ENCODE measurements around the gene ENDOV.

Gene ENDOV

DNA sequence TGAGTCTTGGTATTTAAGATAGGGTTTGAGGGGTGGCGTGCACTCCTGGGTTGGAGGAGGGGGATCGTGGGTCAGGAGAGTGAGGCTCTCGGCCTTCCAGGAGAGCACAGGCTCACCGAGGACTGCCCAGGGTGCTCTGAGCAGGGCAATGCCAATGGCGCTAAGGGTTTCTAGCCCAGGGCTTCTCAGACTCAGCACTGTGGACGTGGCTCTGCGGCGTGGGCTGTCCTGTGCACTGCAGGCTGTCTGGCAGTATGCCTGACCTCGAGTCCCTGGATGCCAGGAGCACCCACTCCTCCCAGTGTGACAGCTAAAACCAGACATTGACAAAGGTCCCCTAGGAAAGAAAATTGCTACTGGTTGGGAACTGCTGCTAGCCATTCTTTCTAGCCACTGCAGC lies 37.2 kb upstream of the ENDOV start:
- no peak overlapping the region for H3K9ac ChIP-seq (ENCODE audit: low read depth, low read length, poor library complexity, severe bottlenecking)
- no peak overlapping the region for H2AFZ ChIP-seq (ENCODE audit: low read length)
- no peaks in the 10 kb centered on the region for H3K79me2 ChIP-seq (ENCODE audit: insufficient read depth, low read length)
- H3K9me3 ChIP-seq (ENCODE audit: insufficient read depth, low read depth, low read length), result no peaks in the 10 kb centered on the region
- TF ChIP-seq EZH2phosphoT487 (IDR thresholded peaks at IDR 0.05; ENCODE audit: borderline replicate concordance), result no peak
- TF ChIP-seq, protein P1, sequence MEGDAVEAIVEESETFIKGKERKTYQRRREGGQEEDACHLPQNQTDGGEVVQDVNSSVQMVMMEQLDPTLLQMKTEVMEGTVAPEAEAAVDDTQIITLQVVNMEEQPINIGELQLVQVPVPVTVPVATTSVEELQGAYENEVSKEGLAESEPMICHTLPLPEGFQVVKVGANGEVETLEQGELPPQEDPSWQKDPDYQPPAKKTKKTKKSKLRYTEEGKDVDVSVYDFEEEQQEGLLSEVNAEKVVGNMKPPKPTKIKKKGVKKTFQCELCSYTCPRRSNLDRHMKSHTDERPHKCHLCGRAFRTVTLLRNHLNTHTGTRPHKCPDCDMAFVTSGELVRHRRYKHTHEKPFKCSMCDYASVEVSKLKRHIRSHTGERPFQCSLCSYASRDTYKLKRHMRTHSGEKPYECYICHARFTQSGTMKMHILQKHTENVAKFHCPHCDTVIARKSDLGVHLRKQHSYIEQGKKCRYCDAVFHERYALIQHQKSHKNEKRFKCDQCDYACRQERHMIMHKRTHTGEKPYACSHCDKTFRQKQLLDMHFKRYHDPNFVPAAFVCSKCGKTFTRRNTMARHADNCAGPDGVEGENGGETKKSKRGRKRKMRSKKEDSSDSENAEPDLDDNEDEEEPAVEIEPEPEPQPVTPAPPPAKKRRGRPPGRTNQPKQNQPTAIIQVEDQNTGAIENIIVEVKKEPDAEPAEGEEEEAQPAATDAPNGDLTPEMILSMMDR (conservative IDR thresholded peaks at IDR 0.05; ENCODE audit: low read length), result no peak
- H4K20me1 ChIP-seq (ENCODE audit: insufficient read depth, low read length, poor library complexity, severe bottlenecking), result no peaks in the 10 kb centered on the region
- H3K4me2 ChIP-seq (ENCODE audit: low read depth, low read length, poor library complexity, severe bottlenecking), result no peak overlapping the region
- no peak overlapping the region for H3K4me3 ChIP-seq (ENCODE audit: low read length, poor library complexity, severe bottlenecking)
- no peaks in the 10 kb centered on the region for H3F3A ChIP-seq (ENCODE audit: low read depth)
- H3K9me2 ChIP-seq (replicated peaks; ENCODE audit: low read depth, low read length), result no peaks in the 10 kb centered on the region
- H3K36me3 ChIP-seq (ENCODE audit: insufficient read depth, low read length), result peaks cover 71% of the 10 kb centered on the region; the same call in 1 of the 2 replicates
- H3K27me3 ChIP-seq (ENCODE audit: insufficient read depth, low read length, poor library complexity, severe bottlenecking), result no peaks in the 10 kb centered on the region
- H3K4me1 ChIP-seq (ENCODE audit: insufficient read depth, low read length, poor library complexity, severe bottlenecking), result no peaks in the 10 kb centered on the region

DNA sequence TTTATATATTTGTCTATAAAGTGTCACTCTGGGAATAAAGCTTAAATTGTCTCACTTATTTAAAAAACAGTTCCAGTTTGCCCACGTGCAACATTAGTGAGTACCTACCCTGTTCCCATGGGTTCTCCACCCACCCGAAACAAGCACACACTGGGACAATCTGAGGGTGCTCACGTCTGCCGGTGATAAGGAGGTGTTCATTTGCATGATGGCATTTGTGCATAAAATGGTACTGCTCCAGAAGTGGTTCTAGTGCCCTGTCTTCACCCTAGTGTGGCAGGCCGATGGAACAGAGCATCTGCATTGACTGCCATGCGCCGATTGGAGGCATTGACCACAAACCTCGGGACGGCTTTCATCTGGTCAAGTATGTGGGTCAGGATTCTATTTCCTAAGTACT lies 35.6 kb upstream of the ENDOV start:
- H3K9ac ChIP-seq (ENCODE audit: low read depth, low read length, poor library complexity, severe bottlenecking), result no peak overlapping the region
- H3K4me2 ChIP-seq (ENCODE audit: low read depth, low read length, poor library complexity, severe bottlenecking), result no peak overlapping the region
- no peaks in the 10 kb centered on the region for H3K9me2 ChIP-seq (replicated peaks; ENCODE audit: low read depth, low read length)
- H3F3A ChIP-seq (ENCODE audit: low read depth), result no peaks in the 10 kb centered on the region
- peaks cover 2% of the 10 kb centered on the region for H4K20me1 ChIP-seq (ENCODE audit: insufficient read depth, low read length, poor library complexity, severe bottlenecking)
- H3K27me3 ChIP-seq (ENCODE audit: insufficient read depth, low read length, poor library complexity, severe bottlenecking), result no peaks in the 10 kb centered on the region
- no peak overlapping the region for H3K4me3 ChIP-seq (ENCODE audit: low read length, poor library complexity, severe bottlenecking)
- H2AFZ ChIP-seq (ENCODE audit: low read length), result no peak overlapping the region
- no peaks in the 10 kb centered on the region for H3K9me3 ChIP-seq (ENCODE audit: insufficient read depth, low read depth, low read length)
- no peak for TF ChIP-seq EZH2phosphoT487 (IDR thresholded peaks at IDR 0.05; ENCODE audit: borderline replicate concordance)
- no peaks in the 10 kb centered on the region for H3K79me2 ChIP-seq (ENCODE audit: insufficient read depth, low read length)
- no peaks in the 10 kb centered on the region for H3K4me1 ChIP-seq (ENCODE audit: insufficient read depth, low read length, poor library complexity, severe bottlenecking)
- H3K36me3 ChIP-seq (ENCODE audit: insufficient read depth, low read length), result peaks cover 65% of the 10 kb centered on the region; the same call in 1 of the 2 replicates

DNA sequence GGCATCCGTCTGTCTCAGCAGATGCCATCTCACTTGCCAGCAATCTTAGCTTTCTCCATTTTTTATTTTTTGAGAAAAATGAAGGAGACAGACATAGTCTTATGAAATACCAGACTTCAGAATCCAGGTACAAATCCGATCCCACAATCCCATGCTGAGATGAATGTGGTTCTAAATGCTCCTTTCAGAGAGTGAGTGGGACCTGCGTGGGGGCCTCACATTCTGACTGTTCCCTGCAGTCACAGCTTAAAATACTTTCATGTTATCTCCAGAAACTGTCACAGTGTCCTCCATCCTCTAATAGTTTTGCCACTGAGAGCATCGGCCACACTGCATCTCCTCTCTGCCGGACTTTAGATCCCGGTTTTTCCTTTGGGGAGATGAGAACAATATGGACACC lies 34.9 kb upstream of the ENDOV start:
- H3K9me3 ChIP-seq (ENCODE audit: insufficient read depth, low read depth, low read length), result no peaks in the 10 kb centered on the region
- H3K4me3 ChIP-seq (ENCODE audit: low read length, poor library complexity, severe bottlenecking), result no peak overlapping the region
- H3K9me2 ChIP-seq (replicated peaks; ENCODE audit: low read depth, low read length), result no peaks in the 10 kb centered on the region
- peaks cover 65% of the 10 kb centered on the region; the same call in 1 of the 2 replicates for H3K36me3 ChIP-seq (ENCODE audit: insufficient read depth, low read length)
- no peaks in the 10 kb centered on the region for H3F3A ChIP-seq (ENCODE audit: low read depth)
- no peaks in the 10 kb centered on the region for H3K79me2 ChIP-seq (ENCODE audit: insufficient read depth, low read length)
- no peak overlapping the region for H3K9ac ChIP-seq (ENCODE audit: low read depth, low read length, poor library complexity, severe bottlenecking)
- TF ChIP-seq, protein P1 (conservative IDR thresholded peaks at IDR 0.05; ENCODE audit: low read length), result no peak
- no peak for TF ChIP-seq EZH2phosphoT487 (IDR thresholded peaks at IDR 0.05; ENCODE audit: borderline replicate concordance)
- H4K20me1 ChIP-seq (ENCODE audit: insufficient read depth, low read length, poor library complexity, severe bottlenecking), result peaks cover 2% of the 10 kb centered on the region
- H3K4me1 ChIP-seq (ENCODE audit: insufficient read depth, low read length, poor library complexity, severe bottlenecking), result no peaks in the 10 kb centered on the region
- no peak overlapping the region for H3K4me2 ChIP-seq (ENCODE audit: low read depth, low read length, poor library complexity, severe bottlenecking)
- no peak overlapping the region for H2AFZ ChIP-seq (ENCODE audit: low read length)
- H3K27me3 ChIP-seq (ENCODE audit: insufficient read depth, low read length, poor library complexity, severe bottlenecking), result no peaks in the 10 kb centered on the region

- TF ChIP-seq, protein P1 (conservative IDR thresholded peaks at IDR 0.05; ENCODE audit: low read length), result no peak
- no peak for TF ChIP-seq EZH2phosphoT487 (IDR thresholded peaks at IDR 0.05; ENCODE audit: borderline replicate concordance)
- H3K4me3 ChIP-seq (ENCODE audit: low read length, poor library complexity, severe bottlenecking), result no peak overlapping the region
- no peaks in the 10 kb centered on the region for H3K9me3 ChIP-seq (ENCODE audit: insufficient read depth, low read depth, low read length)
- no peak overlapping the region for H3K9ac ChIP-seq (ENCODE audit: low read depth, low read length, poor library complexity, severe bottlenecking)
- no peaks in the 10 kb centered on the region for H3K79me2 ChIP-seq (ENCODE audit: insufficient read depth, low read length)
- no peak overlapping the region for H3K4me2 ChIP-seq (ENCODE audit: low read depth, low read length, poor library complexity, severe bottlenecking)
- H4K20me1 ChIP-seq (ENCODE audit: insufficient read depth, low read length, poor library complexity, severe bottlenecking), result peaks cover 2% of the 10 kb centered on the region
- H3K36me3 ChIP-seq (ENCODE audit: insufficient read depth, low read length), result peaks cover 70% of the 10 kb centered on the region; the same call in 1 of the 2 replicates
- H3F3A ChIP-seq (ENCODE audit: low read depth), result no peaks in the 10 kb centered on the region
- no peaks in the 10 kb centered on the region for H3K4me1 ChIP-seq (ENCODE audit: insufficient read depth, low read length, poor library complexity, severe bottlenecking)
- H3K9me2 ChIP-seq (replicated peaks; ENCODE audit: low read depth, low read length), result no peaks in the 10 kb centered on the region
- H2AFZ ChIP-seq (ENCODE audit: low read length), result no peak overlapping the region
- H3K27me3 ChIP-seq (ENCODE audit: insufficient read depth, low read length, poor library complexity, severe bottlenecking), result no peaks in the 10 kb centered on the region
Observed at GRCh38 chr17:80380555-80381002, 34.4 kb upstream of the ENDOV start.

All from Loucy (cell line).